Measurements from ENCODE around the gene PIK3R6.

The PIK3R6 gene

GRCh38 chr17:8820311-8821010 is 47.0 kb downstream of the PIK3R6 start:
- H3K36me3 ChIP-seq (ENCODE audit: insufficient read depth, low read length) = no peaks in the 10 kb centered on the region
- 0 out of 2 replicates have a peak, but pooled peaks cover 2% of the 10 kb centered on the region for H3K9me3 ChIP-seq (ENCODE audit: low read length)
- H3K9me2 ChIP-seq (ENCODE audit: low read depth, low read length) = no peaks in the 10 kb centered on the region
- no peaks in the 10 kb centered on the region for H3K79me2 ChIP-seq (ENCODE audit: insufficient read depth, low read length)
- H3K9ac ChIP-seq (ENCODE audit: low read length) = no peak overlapping the region
- H3K4me3 ChIP-seq (ENCODE audit: low read depth, low read length, poor library complexity, severe bottlenecking) = no peak overlapping the region
- H2AFZ ChIP-seq (ENCODE audit: low read length) = no peak overlapping the region
- H3F3A ChIP-seq (ENCODE audit: insufficient read depth, low read length) = no peaks in the 10 kb centered on the region
- H3K4me1 ChIP-seq (ENCODE audit: insufficient read depth, low read length, severe bottlenecking) = no peaks in the 10 kb centered on the region
- no peak overlapping the region for H3K4me2 ChIP-seq (ENCODE audit: low read length)
- no peak for TF ChIP-seq CTCF (IDR thresholded peaks at IDR 0.05; ENCODE audit: low read length)
- no peak for TF ChIP-seq EZH2 (IDR thresholded peaks at IDR 0.05; ENCODE audit: borderline replicate concordance, low read length)
- no peak overlapping the region for H3K27ac ChIP-seq (ENCODE audit: low read depth, low read length, poor library complexity, severe bottlenecking)
- no peaks in the 10 kb centered on the region for H4K20me1 ChIP-seq (ENCODE audit: insufficient read depth, low read length)
- H3K27me3 ChIP-seq (ENCODE audit: insufficient read depth, low read length) = no peaks in the 10 kb centered on the region

- H2AFZ ChIP-seq (ENCODE audit: low read length) = no peak overlapping the region
- TF ChIP-seq CTCF (IDR thresholded peaks at IDR 0.05; ENCODE audit: low read length) (no peak), EZH2 (IDR thresholded peaks at IDR 0.05; ENCODE audit: borderline replicate concordance, low read length) (no peak)
- H3K9ac ChIP-seq (ENCODE audit: low read length) = no peak overlapping the region
- H3K9me2 ChIP-seq (ENCODE audit: low read depth, low read length) = no peaks in the 10 kb centered on the region
- no peaks in the 10 kb centered on the region for H4K20me1 ChIP-seq (ENCODE audit: insufficient read depth, low read length)
- H3K27me3 ChIP-seq (ENCODE audit: insufficient read depth, low read length) = no peaks in the 10 kb centered on the region
- no peaks in the 10 kb centered on the region for H3F3A ChIP-seq (ENCODE audit: insufficient read depth, low read length)
- no peak overlapping the region for H3K27ac ChIP-seq (ENCODE audit: low read depth, low read length, poor library complexity, severe bottlenecking)
- H3K4me2 ChIP-seq (ENCODE audit: low read length) = no peak overlapping the region
- H3K4me1 ChIP-seq (ENCODE audit: insufficient read depth, low read length, severe bottlenecking) = no peaks in the 10 kb centered on the region
- no peaks in the 10 kb centered on the region for H3K79me2 ChIP-seq (ENCODE audit: insufficient read depth, low read length)
- no peak overlapping the region for H3K4me3 ChIP-seq (ENCODE audit: low read depth, low read length, poor library complexity, severe bottlenecking)
- no peaks in the 10 kb centered on the region for H3K9me3 ChIP-seq (ENCODE audit: low read length)
- H3K36me3 ChIP-seq (ENCODE audit: insufficient read depth, low read length) = no peaks in the 10 kb centered on the region
Measured at GRCh38 chr17:8818654-8819330, 48.7 kb downstream of the PIK3R6 start.

- H2AFZ ChIP-seq (ENCODE audit: low read length) = no peak overlapping the region
- no peak overlapping the region for H3K4me3 ChIP-seq (ENCODE audit: low read depth, low read length, poor library complexity, severe bottlenecking)
- H3F3A ChIP-seq (ENCODE audit: insufficient read depth, low read length) = no peaks in the 10 kb centered on the region
- no peaks in the 10 kb centered on the region for H3K27me3 ChIP-seq (ENCODE audit: insufficient read depth, low read length)
- no peaks in the 10 kb centered on the region for H3K9me3 ChIP-seq (ENCODE audit: low read length)
- H3K4me1 ChIP-seq (ENCODE audit: insufficient read depth, low read length, severe bottlenecking) = no peaks in the 10 kb centered on the region
- H3K9me2 ChIP-seq (ENCODE audit: low read depth, low read length) = no peaks in the 10 kb centered on the region
- no peak overlapping the region for H3K4me2 ChIP-seq (ENCODE audit: low read length)
- no peaks in the 10 kb centered on the region for H4K20me1 ChIP-seq (ENCODE audit: insufficient read depth, low read length)
- H3K79me2 ChIP-seq (ENCODE audit: insufficient read depth, low read length) = no peaks in the 10 kb centered on the region
- H3K36me3 ChIP-seq (ENCODE audit: insufficient read depth, low read length) = no peaks in the 10 kb centered on the region
- TF ChIP-seq EZH2 (IDR thresholded peaks at IDR 0.05; ENCODE audit: borderline replicate concordance, low read length) (no peak), CTCF (IDR thresholded peaks at IDR 0.05; ENCODE audit: low read length) (no peak)
- H3K27ac ChIP-seq (ENCODE audit: low read depth, low read length, poor library complexity, severe bottlenecking) = no peak overlapping the region
- H3K9ac ChIP-seq (ENCODE audit: low read length) = no peak overlapping the region
Measured at GRCh38 chr17:8818047-8818446, 49.4 kb downstream of the PIK3R6 start.

Data from OCI-LY1 (cell line).